Breast epithelium (tissue), 3 donors: ENCODE measurements around the gene SIGLEC14.

Experiments
- CTCF ChIP-seq, 3 donors: fragments of 450-650 bp; IDR thresholded peaks; one replicate each; pipeline ENCODE4 v1.5.1; 2016 to 2017; ENCODE audit warnings: antibody characterized with exemption in 3 of 3, mild to moderate bottlenecking in 3 of 3, moderate library complexity in 3 of 3
- POLR2A ChIP-seq: fragments of 450-650 bp; IDR thresholded peaks from one replicate; pipeline ENCODE4 v1.6.1; 2016; ENCODE audit warnings: antibody characterized with exemption, mild to moderate bottlenecking, moderate library complexity

GRCh38 chr19:51668216-51668615, 21.6 kb upstream of the SIGLEC14 start:
- TF ChIP-seq CTCF (IDR thresholded peaks at IDR 0.05) (no peak), POLR2A (no peak)
